IMR-90 (cell line): ENCODE results near the gene SAMD1. TPM values are rescaled to one million over a fixed set of nuclear protein-coding genes. Genes with fewer than 3 reads are reported as not detected.

Source experiments
- ATAC-seq: fragments of 200-7000 bp; cut with Tn5 transposase; 2 replicates; pipeline ENCODE4 v1.9.1; 2020; ENCODE audit warnings: low read depth, mild to moderate bottlenecking, moderate library complexity
- BruUV-seq: library from RNA; stranded (reverse); fragments of 400-500 nt; replicated peaks from 2 replicates; lab custom pipeline; 2021; lab: Mats Ljungman, UMichigan
- CTCF ChIA-PET: fragments of 300-600 bp; formaldehyde crosslinking; extraction: SDS; loops from one replicate; lab custom pipeline; 2021; ENCODE audit warnings: antibody characterized with exemption; lab: Yijun Ruan, JAX
- POLR2A ChIA-PET: fragments of 300-600 bp; sonication (Branson Sonifier 250); formaldehyde crosslinking; loops from one replicate; lab custom pipeline; 2022; ENCODE audit warnings: antibody characterized with exemption; ENCODE audit not compliant: unreplicated experiment; lab: Charles Lee
- DNase-seq: peaks from one replicate; pipeline ENCODE4 v3.0.0; 2013
- H2AFZ ChIP-seq: replicated peaks from 2 replicates; pipeline ENCODE3; 2013; ENCODE audit warnings: low read length, mild to moderate bottlenecking; ENCODE audit not compliant: poor library complexity
- H2AK5ac ChIP-seq: 2 replicates; pipeline ENCODE4 v1.6.1; 2013; ENCODE audit warnings: low read depth, low read length, inconsistent platforms
- H2AK9ac ChIP-seq: replicated peaks from 2 replicates; pipeline ENCODE3; 2013; ENCODE audit warnings: mild to moderate bottlenecking, low read depth, low read length, moderate library complexity; ENCODE audit not compliant: poor library complexity
- H2BK120ac ChIP-seq: 2 replicates; pipeline ENCODE4 v1.6.1; 2013; ENCODE audit warnings: low read depth, low read length, inconsistent platforms
- H2BK15ac ChIP-seq: 3 replicates; pipeline ENCODE4 v1.6.1; 2013; ENCODE audit warnings: low read depth, low read length, inconsistent platforms
- H2BK20ac ChIP-seq: 2 replicates; pipeline ENCODE4 v1.6.1; 2013; ENCODE audit warnings: low read depth, mild to moderate bottlenecking, inconsistent platforms, low read length, moderate library complexity
- H2BK5ac ChIP-seq: 2 replicates; pipeline ENCODE4 v1.6.1; 2013; ENCODE audit warnings: mild to moderate bottlenecking, low read depth, low read length, inconsistent platforms; ENCODE audit not compliant: poor library complexity, severe bottlenecking
- H3K14ac ChIP-seq: replicated peaks from 2 replicates; pipeline ENCODE4 v1.6.1; 2013; ENCODE audit warnings: low read depth, low read length, inconsistent platforms
- H3K18ac ChIP-seq: 2 replicates; pipeline ENCODE4 v1.6.1; 2013; ENCODE audit warnings: low read depth, low read length, control low read depth
- H3K23ac ChIP-seq: 2 replicates; pipeline ENCODE4 v1.6.1; 2013; ENCODE audit warnings: low read depth, low read length, inconsistent platforms
- H3K27ac ChIP-seq: 2 replicates; pipeline ENCODE4 v1.5.1; 2013; ENCODE audit warnings: mild to moderate bottlenecking, control low read depth, low read length; ENCODE audit not compliant: insufficient read depth
- H3K27me3 ChIP-seq: 2 replicates; pipeline ENCODE4 v1.6.1; 2013; ENCODE audit warnings: low read length; ENCODE audit not compliant: control insufficient read depth, insufficient read depth
- H3K36me3 ChIP-seq: 2 replicates; pipeline ENCODE4 v1.6.1; 2013; ENCODE audit warnings: low read length, mixed read lengths; ENCODE audit not compliant: control insufficient read depth, insufficient read depth
- H3K4ac ChIP-seq: 2 replicates; pipeline ENCODE4 v1.6.1; 2013; ENCODE audit warnings: low read depth, low read length, inconsistent platforms
- H3K4me1 ChIP-seq: 2 replicates; pipeline ENCODE4 v1.6.1; 2013; ENCODE audit warnings: low read length, mixed read lengths; ENCODE audit not compliant: control insufficient read depth, insufficient read depth
- H3K4me2 ChIP-seq: 2 replicates; pipeline ENCODE4 v1.6.1; 2013; ENCODE audit warnings: low read depth, mild to moderate bottlenecking, control low read depth, low read length, moderate library complexity
- H3K4me3 ChIP-seq: 2 replicates; pipeline ENCODE4 v1.5.1; 2013; ENCODE audit warnings: low read depth, mild to moderate bottlenecking, control low read depth, low read length, moderate library complexity; ENCODE audit not compliant: insufficient read depth
- H3K56ac ChIP-seq: 2 replicates; pipeline ENCODE4 v1.6.1; 2013; ENCODE audit warnings: low read length, inconsistent platforms; ENCODE audit not compliant: insufficient read depth; ENCODE audit errors: extremely low read depth
- H3K79me1 ChIP-seq, 2 experiments: 2 replicates each; pipeline ENCODE4 v1.6.1; 2013; ENCODE audit warnings: low read length in 2 of 2, inconsistent platforms in 1 of 2, low read depth in 1 of 2
- H3K9ac ChIP-seq: 2 replicates; pipeline ENCODE4 v1.6.1; 2013; ENCODE audit warnings: low read depth, low read length, control low read depth
- H3K9me1 ChIP-seq: 2 replicates; pipeline ENCODE4 v1.6.1; 2013; ENCODE audit warnings: low read length, inconsistent platforms; ENCODE audit not compliant: insufficient read depth
- H3K9me3 ChIP-seq: 2 replicates; pipeline ENCODE4 v1.6.1; 2013; ENCODE audit warnings: low read length; ENCODE audit not compliant: control insufficient read depth, insufficient read depth
- H4K20me1 ChIP-seq: 2 replicates; pipeline ENCODE4 v1.6.1; 2013; ENCODE audit warnings: low read length, inconsistent platforms; ENCODE audit not compliant: insufficient read depth
- H4K5ac ChIP-seq: 2 replicates; pipeline ENCODE4 v1.6.1; 2013; ENCODE audit warnings: mild to moderate bottlenecking, low read depth, low read length, control low read depth
- H4K8ac ChIP-seq, 2 experiments: 2 replicates each; pipeline ENCODE4 v1.6.1; 2013; ENCODE audit warnings: low read depth in 2 of 2, low read length in 2 of 2, control low read depth in 1 of 2, inconsistent platforms in 1 of 2
- H4K91ac ChIP-seq: 2 replicates; pipeline ENCODE4 v1.6.1; 2013; ENCODE audit warnings: low read depth, low read length, inconsistent platforms; ENCODE audit not compliant: insufficient read depth
- BHLHE40 ChIP-seq: fragments of 150-350 bp; IDR thresholded peaks from 2 replicates; pipeline ENCODE4 v1.6.1; 2016; ENCODE audit warnings: mild to moderate bottlenecking, low read depth, low read length
- CEBPB ChIP-seq: IDR thresholded peaks from 2 replicates; pipeline ENCODE4 v1.6.1; 2012; ENCODE audit warnings: low read depth, low read length, improper control_type of control experiment
- CTCF ChIP-seq: conservative IDR thresholded peaks from 2 replicates; pipeline ENCODE4 v1.5.1; 2012; ENCODE audit warnings: mild to moderate bottlenecking, low read depth, low read length, improper control_type of control experiment
- FOS ChIP-seq: fragments of 150-350 bp; IDR thresholded peaks from 2 replicates; pipeline ENCODE4 v1.6.1; 2016; ENCODE audit warnings: low read depth, low read length
- MAFK ChIP-seq: IDR thresholded peaks from 2 replicates; pipeline ENCODE4 v1.6.1; 2012; ENCODE audit warnings: low read depth, low read length, improper control_type of control experiment
- MAZ ChIP-seq: IDR thresholded peaks from 2 replicates; pipeline ENCODE4 v1.6.1; 2012; ENCODE audit warnings: low read depth, mild to moderate bottlenecking, low read length, improper control_type of control experiment, moderate library complexity, borderline replicate concordance
- MXI1 ChIP-seq: IDR thresholded peaks from 2 replicates; pipeline ENCODE4 v1.6.1; 2012; ENCODE audit warnings: low read depth, mild to moderate bottlenecking, low read length, moderate library complexity, borderline replicate concordance
- NFE2L2 ChIP-seq: fragments of 150-350 bp; IDR thresholded peaks from 2 replicates; pipeline ENCODE4 v1.6.1; 2016; ENCODE audit warnings: low read depth, mild to moderate bottlenecking, low read length
- POLR2A ChIP-seq: IDR thresholded peaks from 2 replicates; pipeline ENCODE4 v1.6.1; 2012; ENCODE audit warnings: mild to moderate bottlenecking, low read depth, low read length
- RAD21 ChIP-seq: IDR thresholded peaks from 2 replicates; pipeline ENCODE4 v1.6.1; 2012; ENCODE audit warnings: low read length, improper control_type of control experiment
- RCOR1 ChIP-seq: IDR thresholded peaks from 2 replicates; pipeline ENCODE4 v1.6.1; 2012; ENCODE audit warnings: mild to moderate bottlenecking, low read length, improper control_type of control experiment; ENCODE audit not compliant: insufficient replicate concordance
- RFX5 ChIP-seq: IDR thresholded peaks from 2 replicates; pipeline ENCODE4 v1.8.0; 2012; ENCODE audit warnings: low read depth, mild to moderate bottlenecking, low read length, moderate library complexity
- SMC3 ChIP-seq: fragments of 150-350 bp; IDR thresholded peaks from 2 replicates; pipeline ENCODE4 v1.6.1; 2016; ENCODE audit warnings: low read depth, mild to moderate bottlenecking, antibody characterized with exemption, low read length, moderate library complexity
- USF2 ChIP-seq: fragments of 150-350 bp; IDR thresholded peaks from 2 replicates; pipeline ENCODE4 v1.6.1; 2017; ENCODE audit warnings: mild to moderate bottlenecking, antibody characterized with exemption, low read length, low read depth
- WGBS, 2 experiments: methylation state at CpG; one replicate each; pipeline versions ENCODE4 v1.1.5 to v1.1.7; 2013; ENCODE audit warnings: missing lambda C conversion rate in 2 of 2; ENCODE audit not compliant: insufficient read length in 1 of 2; ENCODE audit errors: extremely low coverage in 2 of 2; 5-methylcytosine and 5-hydroxymethylcytosine counted together
- dilution Hi-C: fragments of 300-500 bp; cut with HindIII; formaldehyde crosslinking; loops from one replicate; pipeline ENCODE4 v1.14.3; 2018; ENCODE audit warnings: low sequenced_read_pairs; ENCODE audit not compliant: unreplicated experiment
- in situ Hi-C: fragments of 300-500 bp; cut with MboI; formaldehyde crosslinking; loops from 3 replicates; pipeline ENCODE4 v1.14.3; 2019; ENCODE audit warnings: low sequenced_read_pairs, inconsistent platforms, mixed read lengths
- intact Hi-C: fragments of 100-400 bp; cut with micrococcal nuclease; formaldehyde crosslinking; loops from 2 replicates; pipeline ENCODE4 v1.10.0; 2022
- polyA plus RNA-seq, 3 experiments: library from polyadenylated mRNA; depleted of rRNA; stranded (reverse); fragments of >200 nt; gene quantifications; 2 replicates each; pipeline ENCODE4 v1.2.3, GENCODE V29; 2012; ENCODE audit warnings: low replicate concordance in 1 of 3
- total RNA-seq: library from RNA; depleted of rRNA; stranded (reverse); fragments of >200 nt; gene quantifications from 2 replicates; pipeline ENCODE4 v1.2.3, GENCODE V29; 2012

SAMD1 gene
- total and polyA plus RNA-seq, 2 of the 4 experiments (the other 2 are of a cell fraction): 6.5 to 14.1 TPM

GRCh38 chr19:14114854-14115253 is 24.3 kb upstream of the SAMD1 start:
- H3K4me1 ChIP-seq: peaks cover 26% of the 10 kb centered on the region
- no peaks in the 10 kb centered on the region for H3K36me3 ChIP-seq
- dilution Hi-C loops: no loop called here
- H3K23ac ChIP-seq: no peak overlapping the region
- H3K4ac ChIP-seq: no peak overlapping the region
- no peak overlapping the region for H3K18ac ChIP-seq
- intact Hi-C loops: no loop called here
- H2AK5ac ChIP-seq: no peak overlapping the region
- no peak overlapping the region for H2AFZ ChIP-seq
- no peaks in the 10 kb centered on the region for H3K9me3 ChIP-seq
- H3K27me3 ChIP-seq: no peaks in the 10 kb centered on the region
- ChIA-PET CTCF (interaction anchor here (1.3 to 1.7 kb wide), 2 partner anchors 22 to 42 kb away, joined by 3 to 8 read pairs; partner anchors contain the start of genes ASF1B and MISP3), POLR2A (no interaction called here)
- H2BK15ac ChIP-seq: no peak overlapping the region
- TF ChIP-seq MAZ (no peak), RFX5 (no peak), USF2 (no peak), MAFK (no peak), CTCF (peak; percentile 36), POLR2A (no peak), CEBPB (no peak), MXI1 (no peak), BHLHE40 (no peak), FOS (no peak), SMC3 (peak; percentile 20; the same call in 1 of the 2 replicates), RCOR1 (no peak), RAD21 (peak; percentile 24; the same call in 1 of the 2 replicates), NFE2L2 (no peak)
- DNase-seq: no peak
- H4K8ac ChIP-seq: no peak overlapping the region
- H2BK120ac ChIP-seq: no peak overlapping the region
- H3K4me3 ChIP-seq: no peak overlapping the region
- H3K79me1 ChIP-seq: peaks cover 10 to 81% of the 10 kb centered on the region in 2 experiments
- H3K27ac ChIP-seq: no peak overlapping the region
- no peak overlapping the region for H3K56ac ChIP-seq
- BruUV-seq: no TSS peak
- no peak overlapping the region for H2BK5ac ChIP-seq
- no peak overlapping the region for H2AK9ac ChIP-seq
- no peak overlapping the region for H2BK20ac ChIP-seq
- H4K91ac ChIP-seq: no peak overlapping the region
- H3K9me1 ChIP-seq: peaks cover 17% of the 10 kb centered on the region; the same call in 1 of the 2 replicates
- H4K20me1 ChIP-seq: peaks cover 8% of the 10 kb centered on the region
- no peak overlapping the region for H3K14ac ChIP-seq
- in situ Hi-C loops: no loop called here
- 85% methylated on average over 4 of the region's 9 CpGs; no CpG with 5 or more reads in 1 of the 2 experiments for WGBS, 2 experiments
- no peak overlapping the region for H3K4me2 ChIP-seq
- H3K9ac ChIP-seq: no peak overlapping the region
- ATAC-seq: no peak
- no peak overlapping the region for H4K5ac ChIP-seq
